Esophagus squamous epithelium (tissue), 5 donors: ENCODE results near the gene ARSI. TPM values are rescaled to one million over a fixed set of nuclear protein-coding genes. Genes with fewer than 3 reads are reported as not detected.

Source experiments
- DNase-seq: peaks from one replicate; lab custom pipeline; 2025; lab: John Stamatoyannopoulos, UW
- H3K27ac ChIP-seq, 4 donors: fragments of 200-600 bp; sonication (generic); one replicate each; pipeline ENCODE4 v1.5.1; 2016 to 2019; ENCODE audit warnings: mild to moderate bottlenecking in 1 of 4
- H3K27me3 ChIP-seq, 4 donors: fragments of 200-600 bp; sonication (generic); 1 replicate in 3 of 4; 2 replicates in 1 of 4; pipeline versions ENCODE4 v1.5.1 to v1.6.0; 2017 to 2021; ENCODE audit warnings: antibody characterized with exemption in 1 of 4
- H3K36me3 ChIP-seq, 3 donors: fragments of 200-600 bp; sonication (generic); one replicate each; pipeline ENCODE4 v1.5.1; 2016 to 2019
- H3K4me1 ChIP-seq, 3 donors: fragments of 200-600 bp; sonication (generic); one replicate each; pipeline ENCODE4 v1.5.1; 2017 to 2019
- H3K4me3 ChIP-seq, 4 donors: fragments of 200-600 bp; sonication (generic); 1 replicate in 3 of 4; 2 replicates in 1 of 4; pipeline ENCODE4 v1.5.1; 2016 to 2019; ENCODE audit warnings: mild to moderate bottlenecking in 2 of 4, moderate library complexity in 1 of 4
- H3K9me3 ChIP-seq, 3 donors: fragments of 200-600 bp; sonication (generic); one replicate each; pipeline ENCODE4 v1.5.1; 2016 to 2019
- CTCF ChIP-seq, 6 experiments: fragments of 450-650 bp in 4 of 6; fragments of 200-600 bp in 2 of 6; sonication (generic) in 2 of 6; IDR thresholded peaks; one replicate each; pipeline ENCODE4 v1.5.1; 2016 to 2019; ENCODE audit warnings: antibody characterized with exemption in 6 of 6, mild to moderate bottlenecking in 4 of 6, moderate library complexity in 4 of 6
- POLR2A ChIP-seq, 4 donors: fragments of 450-650 bp; IDR thresholded peaks; one replicate each; pipeline ENCODE4 v1.6.1; 2017; ENCODE audit warnings: antibody characterized with exemption in 4 of 4, mild to moderate bottlenecking in 4 of 4, moderate library complexity in 3 of 4
- WGBS, 2 donors: methylation state at CpG; one replicate each; pipeline ENCODE4 v1.1.5; 2018; 5-methylcytosine and 5-hydroxymethylcytosine counted together
- intact Hi-C: fragments of 100-400 bp; cut with DNase I; formaldehyde crosslinking; loops from one replicate; pipeline ENCODE4 v1.15.0; 2022
- total RNA-seq, 4 donors: library from RNA; depleted of rRNA; stranded (reverse); fragments of >200 nt; gene quantifications; one replicate each; pipeline ENCODE4 v1.1.0, GENCODE V29; 2016
- donor health status: DM: yes; HTN: yes; CAD: no.

The ARSI gene
- total RNA-seq, 4 donors from 2014 or later = 2.1 to 7.2 (median 5.1) TPM

- no peaks in the 10 kb centered on the region for H3K9me3 ChIP-seq
- no peak overlapping the region for H3K4me3 ChIP-seq
- TF ChIP-seq POLR2A (IDR thresholded peaks at IDR 0.05) = no peak
- TF ChIP-seq CTCF (IDR thresholded peaks at IDR 0.05) = no peak
- no peak for DNase-seq
- peaks cover 0 to 39% (median 0%) of the 10 kb centered on the region in 4 donors for H3K27me3 ChIP-seq
- peak overlapping the region in 3 of 4 donors; percentile 8 to 49 (median 46) for H3K27ac ChIP-seq
- no peaks in the 10 kb centered on the region for H3K36me3 ChIP-seq
- WGBS, 2 donors = 80 to 85% methylated on average over 4 of the region's 4 CpGs
- intact Hi-C loops = no loop called here
- peaks cover 28 to 50% (median 37%) of the 10 kb centered on the region in 3 donors for H3K4me1 ChIP-seq
These were observed 1.9 kb upstream of the ARSI start for GRCh38 chr5:150304481-150305081.

GRCh38 chr5:150303660-150304386, 1.1 kb upstream of the ARSI start:
- peaks cover 0 to 42% (median 0%) of the 10 kb centered on the region in 4 donors for H3K27me3 ChIP-seq
- peak overlapping the region in 3 of 4 donors; percentile 21 to 80 (median 73) for H3K27ac ChIP-seq
- H3K36me3 ChIP-seq = no peaks in the 10 kb centered on the region
- H3K9me3 ChIP-seq = no peaks in the 10 kb centered on the region
- 56 to 80% methylated on average over 4 to 5 of the region's 7 CpGs for WGBS, 2 donors
- H3K4me3 ChIP-seq = no peak overlapping the region
- peaks cover 33 to 58% (median 42%) of the 10 kb centered on the region in 3 donors for H3K4me1 ChIP-seq
- DNase-seq = no peak
- intact Hi-C loops = no loop called here
- TF ChIP-seq CTCF (IDR thresholded peaks at IDR 0.05) (no peak), POLR2A (IDR thresholded peaks at IDR 0.05) (no peak)

- no peak for DNase-seq
- Histone ChIP-seq H3K4me1 (peaks cover 40 to 64% (median 49%) of the 10 kb centered on the region in 3 donors), H3K4me3 (peak overlapping the region in 3 of 4 donors; percentile 42 to 66 (median 47)), H3K27ac (peak overlapping the region in 3 of 4 donors; percentile 69 to 80 (median 73)), H3K9me3 (no peaks in the 10 kb centered on the region), H3K27me3 (peaks cover 0 to 42% (median 0%) of the 10 kb centered on the region in 4 donors), H3K36me3 (no peaks in the 10 kb centered on the region)
- WGBS, 2 donors = 21 to 48% methylated on average over 11 to 14 of the region's 16 CpGs
- intact Hi-C loops = no loop called here
- no peak for TF ChIP-seq CTCF (IDR thresholded peaks at IDR 0.05)
- TF ChIP-seq POLR2A (IDR thresholded peaks at IDR 0.05) = no peak
These were observed 438 bp upstream of the ARSI start for GRCh38 chr5:150303070-150303615.

GRCh38 chr5:150301901-150302300, 804 bp downstream of the ARSI start:
- H3K4me1 ChIP-seq = peaks cover 42 to 75% (median 49%) of the 10 kb centered on the region in 3 donors
- peak overlapping the region in 3 of 4 donors; percentile 25 to 80 (median 73) for H3K27ac ChIP-seq
- WGBS, 2 donors = 10 to 47% methylated on average over 8 of the region's 22 CpGs
- no peaks in the 10 kb centered on the region for H3K36me3 ChIP-seq
- intact Hi-C loops = no loop called here
- no peaks in the 10 kb centered on the region for H3K9me3 ChIP-seq
- peak overlapping the region; percentile 23 to 66 (median 44) for H3K4me3 ChIP-seq
- DNase-seq = no peak
- no peak for TF ChIP-seq CTCF (IDR thresholded peaks at IDR 0.05)
- H3K27me3 ChIP-seq = peaks cover 0 to 42% (median 0%) of the 10 kb centered on the region in 4 donors

GRCh38 chr5:150301170-150301505, 1.6 kb downstream of the ARSI start:
- H3K27ac ChIP-seq = peak overlapping the region in 2 of 4 donors; percentile 55 to 77
- H3K9me3 ChIP-seq = no peaks in the 10 kb centered on the region
- no peak overlapping the region for H3K4me3 ChIP-seq
- intact Hi-C loops = no loop called here
- WGBS, 2 donors = 0 to 9% methylated on average over 1 of the region's 1 CpG
- TF ChIP-seq POLR2A (IDR thresholded peaks at IDR 0.05) = no peak
- no peak for TF ChIP-seq CTCF (IDR thresholded peaks at IDR 0.05)
- peaks cover 0 to 42% (median 0%) of the 10 kb centered on the region in 4 donors for H3K27me3 ChIP-seq
- H3K36me3 ChIP-seq = no peaks in the 10 kb centered on the region
- DNase-seq = no peak
- peaks cover 42 to 82% (median 56%) of the 10 kb centered on the region in 3 donors for H3K4me1 ChIP-seq
